Neural cell (in vitro differentiated cells): ENCODE data around the gene ITGA1.

ENCODE experiments used
- CTCF ChIP-seq: fragments of 450-650 bp; IDR thresholded peaks from 2 replicates; pipeline ENCODE4 v1.5.1; 2014; ENCODE audit warnings: antibody characterized with exemption, mild to moderate bottlenecking, moderate library complexity; ENCODE audit not compliant: poor library complexity, severe bottlenecking
- EP300 ChIP-seq: fragments of 450-650 bp; conservative IDR thresholded peaks from 2 replicates; pipeline ENCODE4 v1.6.1; 2014; ENCODE audit warnings: antibody characterized with exemption, mild to moderate bottlenecking, moderate library complexity; ENCODE audit not compliant: poor library complexity, severe bottlenecking
- EZH2 ChIP-seq: fragments of 200-600, 300-800 bp; shearing (Covaris generic), sonication (generic); IDR thresholded peaks from 2 replicates; pipeline ENCODE4 v1.6.1; 2014; ENCODE audit warnings: antibody characterized with exemption, low read length, borderline replicate concordance, mild to moderate bottlenecking; ENCODE audit not compliant: insufficient read depth, poor library complexity, severe bottlenecking
- POLR2AphosphoS5 ChIP-seq: IDR thresholded peaks from 2 replicates; pipeline ENCODE4 v1.6.1; 2012
- RAD21 ChIP-seq: fragments of 450-650 bp; conservative IDR thresholded peaks from 2 replicates; pipeline ENCODE4 v1.6.1; 2014; ENCODE audit warnings: antibody characterized with exemption, mild to moderate bottlenecking, moderate library complexity
- TAF1 ChIP-seq: IDR thresholded peaks from 2 replicates; pipeline ENCODE4 v1.6.1; 2012; ENCODE audit warnings: low read depth

- no peak for TF ChIP-seq EP300
- TF ChIP-seq CTCF = no peak
- TF ChIP-seq TAF1 = no peak
- TF ChIP-seq POLR2AphosphoS5 = no peak
- TF ChIP-seq EZH2 = no peak
- no peak for TF ChIP-seq RAD21
Measured at GRCh38 chr5:52807037-52807436, 19.3 kb downstream of the ITGA1 start.
